Hypothalamus (tissue), 51 donors: Measurements from ENCODE around the gene ZNF80.
"Not testable (repeated sequence)": the region's sequence is repeated elsewhere in the genome, so short reads cannot be mapped to it uniquely, and the experiment has no call there.

Experiments used
- DNase-seq, 51 donors: peaks; one replicate each; lab custom pipeline; 2025; lab: John Stamatoyannopoulos, UW

ZNF80 gene

GRCh38 chr3:114237478-114237877 lies at the start of gene ZNF80:
Gene ZNF80, minus strand, starts transcription at chr3:114237578. Its CDS starts 504 bp downstream, at chr3:114237074.
- DNase-seq, result not testable (repeated sequence)

DNA sequence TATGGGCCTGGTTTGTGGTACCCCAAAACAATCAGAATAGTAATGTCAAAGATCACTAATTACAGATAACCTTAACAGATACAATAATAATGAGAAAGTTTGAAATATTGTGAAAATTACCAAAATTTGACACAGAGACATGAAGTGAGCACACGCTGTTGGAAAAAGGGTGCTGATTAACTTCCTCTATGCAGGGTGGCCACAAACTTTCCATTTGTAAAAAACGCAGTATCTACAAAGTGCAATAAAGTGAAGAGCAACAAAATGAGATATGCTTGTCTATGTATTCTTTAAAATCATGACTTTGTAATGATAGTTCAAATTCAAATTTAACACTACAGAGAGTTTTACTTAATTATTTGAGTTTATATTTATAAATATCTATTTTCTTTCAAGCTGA lies 48.9 kb upstream of the ZNF80 start:
- no peak for DNase-seq

DNA sequence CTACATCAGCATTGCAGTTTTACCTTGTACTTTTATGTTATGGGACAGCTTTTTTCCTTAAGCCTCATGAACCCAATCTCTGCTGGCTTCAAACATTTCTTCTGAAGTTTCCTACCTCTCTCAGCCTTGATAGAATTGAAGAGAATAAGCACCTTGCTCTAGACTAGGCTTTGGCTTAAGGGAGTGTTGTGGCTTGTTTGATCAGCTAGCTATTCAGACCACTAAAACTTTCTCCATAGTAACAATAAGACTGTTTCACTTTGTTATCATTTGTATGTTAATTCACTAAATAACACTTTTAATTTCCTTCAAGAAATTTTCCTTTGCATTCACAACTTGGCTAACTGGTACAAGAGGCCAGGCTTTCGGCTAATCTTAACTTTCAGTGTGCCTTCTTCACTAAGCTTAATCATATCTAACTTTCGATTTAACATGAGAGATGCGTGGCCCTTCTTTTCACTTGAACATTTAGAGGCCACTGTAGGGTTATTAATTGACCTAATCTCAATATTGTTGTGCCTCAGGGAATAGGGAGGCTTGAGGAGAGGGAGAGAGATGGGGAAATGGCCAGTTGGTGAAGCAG lies 48.4 kb upstream of the ZNF80 start:
- no peak for DNase-seq

DNA sequence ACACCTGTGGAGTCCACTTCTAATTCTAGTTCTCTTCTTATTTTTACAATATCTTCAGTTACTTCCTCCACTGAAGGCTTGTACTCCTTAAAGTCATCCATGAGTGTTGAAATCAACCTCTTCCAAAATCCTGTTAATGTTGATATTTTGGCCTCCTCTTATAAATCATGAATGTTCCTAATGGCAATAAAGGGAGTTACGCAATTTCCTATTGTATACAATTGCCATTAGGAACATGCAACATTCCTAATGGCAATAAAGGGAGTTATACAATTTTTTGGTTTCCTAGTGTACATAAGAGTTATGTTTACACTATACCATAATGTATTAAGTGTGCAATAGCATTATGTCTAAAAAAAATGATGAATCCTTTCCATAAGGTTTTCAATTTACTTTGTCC lies 47.3 kb upstream of the ZNF80 start:
- DNase-seq, result no peak

GRCh38 chr3:114276856-114277255 lies 39.5 kb upstream of the ZNF80 start:
- DNase-seq, result not testable (repeated sequence)

DNA sequence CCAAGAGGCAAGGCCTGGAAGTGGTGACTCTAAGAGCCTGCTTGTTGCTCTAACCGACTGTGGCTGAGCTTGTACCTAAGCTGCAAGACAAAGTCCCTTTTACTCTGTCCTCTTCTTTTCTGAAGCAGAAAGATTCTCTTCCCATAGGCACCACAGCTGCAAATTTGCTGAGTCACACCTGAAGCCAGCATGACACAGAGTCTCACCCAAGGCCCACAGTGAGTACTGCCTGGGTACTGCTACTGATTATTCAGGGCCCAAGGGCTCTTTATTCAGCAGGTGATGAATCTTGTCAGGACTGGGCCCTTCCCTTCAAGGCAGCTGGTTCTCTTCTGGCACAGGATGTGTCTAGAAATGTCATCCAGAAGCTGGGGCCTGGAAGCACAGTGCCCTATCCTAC lies 37.6 kb upstream of the ZNF80 start:
- no peak for DNase-seq

DNA sequence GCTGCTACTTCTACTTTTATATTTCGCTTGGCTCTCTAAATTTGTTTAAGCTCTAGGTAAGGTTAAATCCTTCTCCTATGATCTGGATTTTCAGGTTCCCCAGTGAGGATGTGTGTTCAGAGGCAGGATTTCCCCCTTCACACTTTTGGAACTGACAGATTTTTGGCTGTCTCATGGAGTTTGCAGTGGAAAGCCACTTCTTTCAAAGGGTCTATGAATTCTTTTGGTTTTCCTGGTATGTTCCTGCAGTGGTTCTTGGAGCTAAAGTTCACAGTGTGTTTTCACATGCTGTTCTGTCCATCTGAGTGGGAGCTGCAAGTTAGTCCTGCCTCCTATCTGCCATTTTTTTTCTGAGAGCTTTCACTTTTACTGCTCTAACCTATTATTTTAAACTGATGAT lies 34.9 kb upstream of the ZNF80 start:
- no peak for DNase-seq

- DNase-seq, result no peak
Observed at GRCh38 chr3:114270019-114270418, 32.6 kb upstream of the ZNF80 start.

GRCh38 chr3:114260152-114260551 lies 22.8 kb upstream of the ZNF80 start:
- DNase-seq, result no peak

GRCh38 chr3:114259566-114259965 lies 22.2 kb upstream of the ZNF80 start:
- DNase-seq, result no peak

GRCh38 chr3:114253505-114253904 lies 16.1 kb upstream of the ZNF80 start:
- no peak for DNase-seq

DNA sequence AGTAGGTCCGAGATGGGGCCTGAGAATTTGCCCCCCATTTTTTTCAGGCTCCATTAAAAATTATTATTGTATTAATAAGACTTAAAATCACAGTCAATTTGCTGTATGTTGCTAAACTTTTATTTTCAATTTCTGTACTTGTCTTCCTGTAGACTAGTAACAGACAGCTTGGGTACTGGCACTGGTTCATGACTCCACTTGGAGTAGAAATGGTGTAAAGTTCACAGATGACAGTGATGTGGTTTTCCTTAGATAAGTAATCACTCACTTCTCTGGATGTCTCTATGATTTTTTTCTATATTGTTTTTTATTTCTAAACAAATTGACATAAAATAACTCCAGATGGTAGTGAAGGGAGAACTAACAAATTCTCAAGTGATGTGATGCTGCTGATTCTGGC lies 15.6 kb upstream of the ZNF80 start:
- DNase-seq, result no peak

GRCh38 chr3:114242947-114243346 lies 5.6 kb upstream of the ZNF80 start:
- DNase-seq, result no peak

GRCh38 chr3:114241262-114241661 lies 3.9 kb upstream of the ZNF80 start:
- no peak for DNase-seq

- not testable (repeated sequence) for DNase-seq
Observed at GRCh38 chr3:114238146-114238785, 888 bp upstream of the ZNF80 start.

DNA sequence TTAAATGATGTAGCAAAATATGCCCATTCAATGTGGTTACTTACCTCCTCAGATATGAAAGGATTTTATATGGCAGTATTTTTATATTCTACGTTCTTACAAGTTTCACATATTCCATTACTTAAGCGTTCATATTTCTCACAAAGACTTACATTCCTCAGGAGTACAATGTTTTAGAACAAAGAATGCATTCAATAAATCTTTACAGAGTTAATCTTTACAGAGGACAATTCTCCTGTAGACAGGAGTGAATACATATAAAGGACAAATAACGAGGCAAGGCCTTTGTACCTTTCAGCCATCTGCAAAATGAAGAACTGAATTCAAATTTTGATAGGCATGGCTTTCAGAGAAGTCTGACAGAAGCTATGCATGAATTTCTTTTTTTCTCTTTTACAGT lies 1.9 kb downstream of the ZNF80 start:
- no peak for DNase-seq

DNA sequence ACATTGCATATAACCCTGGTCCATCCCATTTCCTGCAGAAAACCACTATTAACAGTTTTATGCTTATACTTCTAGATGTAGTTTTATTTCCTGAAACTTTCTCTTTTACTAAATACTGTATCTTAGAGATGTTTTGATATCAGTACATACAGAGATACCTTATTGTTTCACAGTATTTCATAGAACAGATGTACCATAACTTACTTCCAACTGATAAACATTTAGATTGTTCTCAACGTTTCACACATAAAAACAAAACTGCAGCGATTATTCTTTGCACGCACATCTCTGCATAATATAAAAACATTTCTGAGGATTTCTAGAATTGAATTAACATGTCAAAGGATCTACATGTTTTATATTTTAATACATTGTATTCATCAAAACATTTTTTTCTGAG lies 2.6 kb downstream of the ZNF80 start:
- DNase-seq, result no peak

GRCh38 chr3:114231616-114232015 lies 5.8 kb downstream of the ZNF80 start:
- DNase-seq, result no peak

- DNase-seq, result no peak
Observed at GRCh38 chr3:114227076-114227475, 10.3 kb downstream of the ZNF80 start.

DNA sequence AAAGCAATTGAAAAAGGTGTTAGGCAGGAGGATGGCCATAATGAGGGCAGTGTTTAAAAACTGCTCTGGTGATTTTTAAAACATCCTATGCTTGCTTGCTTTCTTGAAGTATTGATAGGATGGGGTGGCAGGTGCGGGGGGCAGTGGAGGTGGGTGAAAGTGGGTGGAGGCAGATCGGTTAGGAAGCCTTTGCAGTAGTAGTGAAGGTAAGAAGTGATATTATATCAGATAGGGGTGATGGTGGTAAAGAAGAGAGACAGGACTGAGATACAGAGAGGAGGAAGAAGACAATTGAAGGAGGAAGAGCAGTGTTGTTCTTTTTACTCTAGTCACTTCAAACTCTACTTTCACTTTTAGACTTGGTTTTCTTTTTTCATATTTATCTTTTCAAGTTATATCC lies 11.1 kb downstream of the ZNF80 start:
- DNase-seq, result no peak

DNA sequence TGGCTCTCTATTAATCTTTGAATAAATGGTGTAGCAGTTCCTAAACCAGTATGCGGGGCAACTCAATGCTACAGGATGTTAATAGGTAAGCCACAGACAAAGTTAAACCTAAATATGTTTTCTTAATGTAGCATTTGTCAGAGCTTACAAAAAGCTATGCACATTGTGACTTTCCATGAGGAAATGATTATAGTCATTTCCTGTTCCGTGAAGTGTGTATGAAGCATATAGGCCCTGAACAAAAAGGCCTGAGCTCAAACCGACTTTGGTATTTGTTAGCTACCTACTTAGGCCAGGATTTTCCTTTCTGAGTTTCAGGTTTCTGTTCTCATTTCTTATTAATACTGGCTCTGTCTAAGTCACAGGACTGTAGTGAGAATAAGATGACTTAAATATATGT lies 14.2 kb downstream of the ZNF80 start:
- DNase-seq, result no peak

DNA sequence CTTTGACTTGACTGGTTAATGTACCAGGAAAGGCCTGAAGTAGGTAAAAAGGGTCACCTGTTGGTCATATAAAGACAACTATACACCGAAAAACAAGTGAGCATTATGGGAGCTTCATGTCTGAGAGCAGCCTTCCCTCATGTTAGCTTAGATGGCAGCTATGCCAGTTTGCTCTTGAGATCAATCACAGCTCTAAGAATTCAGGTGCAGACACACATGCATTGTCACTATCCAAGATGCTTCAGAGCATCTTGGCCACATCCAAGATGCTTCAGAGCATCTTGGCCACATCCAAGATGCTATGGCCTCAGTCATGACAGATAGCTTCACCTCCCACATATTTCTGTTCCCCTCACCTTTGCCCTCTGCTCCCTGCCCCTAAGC lies 15.5 kb downstream of the ZNF80 start:
- no peak for DNase-seq
